ENCODE data around the gene CDC14A. TPM values are rescaled to one million over a fixed set of nuclear protein-coding genes. Genes with fewer than 3 reads are reported as not detected.

Gene CDC14A
- total RNA-seq, 2 donors from 2014 or later: 10.6 to 11.3 TPM

DNA sequence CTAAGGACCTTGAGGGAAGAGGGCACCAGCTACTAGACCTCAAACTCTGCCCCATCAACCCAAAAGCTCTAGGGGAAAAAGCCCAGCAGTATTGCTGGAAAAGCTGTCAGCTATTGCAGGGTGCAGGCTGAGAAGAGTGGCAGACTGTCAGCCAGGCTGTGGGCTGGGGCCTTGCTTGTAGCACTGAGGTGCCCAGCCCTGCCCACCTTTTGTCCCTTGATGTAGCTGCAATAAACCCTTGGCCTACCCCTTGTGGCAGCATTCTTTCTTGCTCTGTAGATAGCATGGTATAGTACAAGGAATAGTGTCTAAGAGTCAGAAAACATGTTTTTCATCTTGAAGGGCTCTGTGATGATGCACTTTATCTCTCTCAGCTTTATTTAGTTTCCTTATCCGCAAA, 39.4 kb downstream of the CDC14A start:
- ATAC-seq (ENCODE audit: insufficient number of reproducible peaks, low FRiP score, low read depth): no peak

DNA sequence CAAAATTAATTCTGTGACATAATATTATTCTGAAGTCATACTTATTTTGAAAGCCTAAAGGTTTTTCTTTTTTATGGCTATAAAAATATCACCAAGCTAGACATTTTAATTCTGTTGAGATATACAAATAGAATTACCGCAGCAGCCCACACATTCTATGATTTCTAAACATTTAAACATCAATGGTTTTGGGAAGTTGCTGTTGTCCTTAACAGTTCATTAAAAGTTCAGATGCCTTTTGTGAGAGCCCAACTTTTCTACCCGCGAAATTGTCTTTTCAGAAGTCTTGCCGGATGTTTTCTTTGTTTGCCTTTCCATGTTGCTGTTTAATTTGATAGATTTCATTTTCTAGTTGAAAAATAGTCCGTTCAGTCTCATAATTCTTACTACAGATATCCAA, 40.5 kb downstream of the CDC14A start:
- Histone ChIP-seq H3K4me3 (no peak overlapping the region), H3K4me1 (ENCODE audit: control insufficient read depth in 1 of 2, low read depth in 2 of 2) (peaks cover 5 to 9% of the 10 kb centered on the region in 2 donors), H3K27ac (no peak overlapping the region), H3K9me3 (no peaks in the 10 kb centered on the region), H3K27me3 (replicated peaks; ENCODE audit: insufficient read depth) (no peaks in the 10 kb centered on the region), H3K36me3 (no peaks in the 10 kb centered on the region)
- TF ChIP-seq, protein P1, sequence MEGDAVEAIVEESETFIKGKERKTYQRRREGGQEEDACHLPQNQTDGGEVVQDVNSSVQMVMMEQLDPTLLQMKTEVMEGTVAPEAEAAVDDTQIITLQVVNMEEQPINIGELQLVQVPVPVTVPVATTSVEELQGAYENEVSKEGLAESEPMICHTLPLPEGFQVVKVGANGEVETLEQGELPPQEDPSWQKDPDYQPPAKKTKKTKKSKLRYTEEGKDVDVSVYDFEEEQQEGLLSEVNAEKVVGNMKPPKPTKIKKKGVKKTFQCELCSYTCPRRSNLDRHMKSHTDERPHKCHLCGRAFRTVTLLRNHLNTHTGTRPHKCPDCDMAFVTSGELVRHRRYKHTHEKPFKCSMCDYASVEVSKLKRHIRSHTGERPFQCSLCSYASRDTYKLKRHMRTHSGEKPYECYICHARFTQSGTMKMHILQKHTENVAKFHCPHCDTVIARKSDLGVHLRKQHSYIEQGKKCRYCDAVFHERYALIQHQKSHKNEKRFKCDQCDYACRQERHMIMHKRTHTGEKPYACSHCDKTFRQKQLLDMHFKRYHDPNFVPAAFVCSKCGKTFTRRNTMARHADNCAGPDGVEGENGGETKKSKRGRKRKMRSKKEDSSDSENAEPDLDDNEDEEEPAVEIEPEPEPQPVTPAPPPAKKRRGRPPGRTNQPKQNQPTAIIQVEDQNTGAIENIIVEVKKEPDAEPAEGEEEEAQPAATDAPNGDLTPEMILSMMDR (IDR thresholded peaks at IDR 0.05): no peak
- DNase-seq (ENCODE audit: low spot score): no peak
- no peak for ATAC-seq (ENCODE audit: insufficient number of reproducible peaks, low FRiP score, low read depth)

More for the DNA sequence above, 39.4 kb downstream of the CDC14A start:
- no peaks in the 10 kb centered on the region for H3K27me3 ChIP-seq (replicated peaks; ENCODE audit: insufficient read depth)
- DNase-seq (ENCODE audit: low spot score): no peak
- no peaks in the 10 kb centered on the region for H3K36me3 ChIP-seq
- TF ChIP-seq, protein P1 (IDR thresholded peaks at IDR 0.05): no peak
- H3K27ac ChIP-seq: no peak overlapping the region
- no peaks in the 10 kb centered on the region for H3K9me3 ChIP-seq
- peaks cover 5 to 9% of the 10 kb centered on the region in 2 donors for H3K4me1 ChIP-seq (ENCODE audit: control insufficient read depth in 1 of 2, low read depth in 2 of 2)
- H3K4me3 ChIP-seq: no peak overlapping the region

DNA sequence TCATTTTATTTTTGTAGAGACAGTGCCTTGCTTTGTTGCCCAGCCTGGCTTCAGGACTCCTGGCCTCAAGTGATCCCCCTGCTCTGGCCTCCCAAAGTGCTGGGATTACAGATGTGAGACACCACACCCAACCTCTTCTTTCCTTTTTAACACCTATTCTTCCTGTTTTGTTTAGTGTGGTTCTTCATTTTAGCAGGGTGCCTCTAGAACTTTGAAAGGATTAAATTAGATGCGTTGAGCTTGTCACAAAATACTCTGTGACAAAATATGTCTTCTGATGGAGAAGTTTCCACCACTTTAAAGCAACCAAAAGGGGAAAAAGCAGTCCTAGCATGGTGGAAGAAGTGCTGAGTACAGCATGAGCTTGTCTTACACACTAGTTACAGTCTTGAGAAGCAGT, 42.0 kb downstream of the CDC14A start:
- H3K36me3 ChIP-seq: no peaks in the 10 kb centered on the region
- H3K27ac ChIP-seq: no peak overlapping the region
- ATAC-seq (ENCODE audit: insufficient number of reproducible peaks, low FRiP score, low read depth): no peak
- no peaks in the 10 kb centered on the region for H3K27me3 ChIP-seq (replicated peaks; ENCODE audit: insufficient read depth)
- TF ChIP-seq, protein P1 (IDR thresholded peaks at IDR 0.05): no peak
- no peak for DNase-seq (ENCODE audit: low spot score)
- no peaks in the 10 kb centered on the region for H3K9me3 ChIP-seq
- peaks cover 0 to 9% of the 10 kb centered on the region in 2 donors for H3K4me1 ChIP-seq (ENCODE audit: control insufficient read depth in 1 of 2, low read depth in 2 of 2)
- no peak overlapping the region for H3K4me3 ChIP-seq

DNA sequence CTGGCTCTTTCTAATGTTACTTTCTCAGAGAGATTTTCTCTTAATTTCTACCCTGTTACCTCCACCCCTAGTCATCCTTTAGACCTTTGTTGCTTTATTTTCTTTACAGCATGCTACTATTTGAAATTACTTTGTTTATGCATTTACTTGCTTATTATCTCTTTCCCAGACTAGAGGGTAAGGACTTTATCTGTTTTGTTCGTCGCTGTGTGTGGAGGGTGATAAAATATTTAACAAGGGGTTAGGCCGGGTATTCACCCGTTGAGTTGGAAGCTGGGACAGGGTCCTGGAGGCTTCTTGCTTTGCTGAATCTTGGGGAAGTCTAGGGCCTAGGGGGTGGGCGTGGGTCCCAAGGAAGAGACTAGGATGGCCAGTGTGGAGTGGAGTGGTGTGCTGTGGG, 43.6 kb downstream of the CDC14A start:
- Histone ChIP-seq H3K9me3 (no peaks in the 10 kb centered on the region), H3K4me1 (ENCODE audit: control insufficient read depth in 1 of 2, low read depth in 2 of 2) (peaks cover 0 to 9% of the 10 kb centered on the region in 2 donors), H3K27me3 (replicated peaks; ENCODE audit: insufficient read depth) (no peaks in the 10 kb centered on the region), H3K27ac (no peak overlapping the region), H3K36me3 (no peaks in the 10 kb centered on the region), H3K4me3 (no peak overlapping the region)
- ATAC-seq (ENCODE audit: insufficient number of reproducible peaks, low FRiP score, low read depth): no peak
- TF ChIP-seq, protein P1 (IDR thresholded peaks at IDR 0.05): no peak
- DNase-seq (ENCODE audit: low spot score): no peak

DNA sequence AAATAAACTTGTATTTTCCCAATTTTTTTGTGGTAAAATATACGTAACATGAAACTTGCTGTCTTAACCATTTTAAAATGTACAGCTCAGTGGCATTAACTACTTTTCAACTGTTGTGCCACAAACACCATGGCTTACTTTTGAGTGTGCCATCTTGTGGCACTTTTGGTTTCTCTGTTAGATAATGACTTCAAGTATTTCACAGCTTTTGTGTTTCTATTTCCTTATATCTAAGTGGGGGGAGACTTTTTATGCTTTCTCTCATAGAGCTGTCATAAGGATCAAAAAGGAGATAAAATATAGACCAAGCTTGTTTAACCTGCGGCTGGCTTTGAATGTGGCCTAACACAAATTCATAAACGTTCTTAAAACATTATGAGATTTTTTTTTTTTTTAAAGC, 44.3 kb downstream of the CDC14A start:
- H3K27me3 ChIP-seq (replicated peaks; ENCODE audit: insufficient read depth): no peaks in the 10 kb centered on the region
- H3K36me3 ChIP-seq: no peaks in the 10 kb centered on the region
- no peak for ATAC-seq (ENCODE audit: insufficient number of reproducible peaks, low FRiP score, low read depth)
- no peak overlapping the region for H3K27ac ChIP-seq
- no peak overlapping the region for H3K4me3 ChIP-seq
- H3K9me3 ChIP-seq: no peaks in the 10 kb centered on the region
- TF ChIP-seq, protein P1 (IDR thresholded peaks at IDR 0.05): no peak
- DNase-seq (ENCODE audit: low spot score): no peak
- H3K4me1 ChIP-seq (ENCODE audit: control insufficient read depth in 1 of 2, low read depth in 2 of 2): peaks cover 0 to 9% of the 10 kb centered on the region in 2 donors
